Neural progenitor cell (in vitro differentiated cells): Measurements from ENCODE around the gene CLMP. TPM values are rescaled to one million over a fixed set of nuclear protein-coding genes. Genes with fewer than 3 reads are reported as not detected.
"Not testable (repeated sequence)": the region's sequence is repeated elsewhere in the genome, so short reads cannot be mapped to it uniquely, and the experiment has no call there.

Experiments
- DNase-seq: peaks from one replicate; pipeline ENCODE4 v3.0.0-alpha.2; 2016; ENCODE audit warnings: low spot score
- H2AFZ ChIP-seq: fragments of 200-600 bp; sonication (generic); replicated peaks from 2 replicates; pipeline ENCODE4 v1.6.1; 2016; ENCODE audit warnings: antibody characterized with exemption
- H3F3A ChIP-seq: fragments of 200-600 bp; sonication (generic); 2 replicates; pipeline ENCODE4 v1.6.1; 2016; ENCODE audit warnings: antibody characterized with exemption, low read depth
- H3K27ac ChIP-seq: fragments of 200-600 bp; sonication (generic); 2 replicates; pipeline ENCODE4 v1.5.1; 2016; ENCODE audit warnings: mild to moderate bottlenecking
- H3K27me3 ChIP-seq: fragments of 200-600 bp; sonication (generic); 2 replicates; pipeline ENCODE4 v1.6.1; 2016; ENCODE audit warnings: mild to moderate bottlenecking, moderate library complexity
- H3K36me3 ChIP-seq: fragments of 200-600 bp; sonication (generic); 2 replicates; pipeline ENCODE4 v1.5.1; 2016
- H3K4me1 ChIP-seq: fragments of 200-600 bp; sonication (generic); 2 replicates; pipeline ENCODE4 v1.6.1; 2016; ENCODE audit warnings: mixed run types
- H3K4me2 ChIP-seq: fragments of 200-600 bp; sonication (generic); 2 replicates; pipeline ENCODE4 v1.6.1; 2016
- H3K4me3 ChIP-seq: fragments of 200-600 bp; sonication (generic); 2 replicates; pipeline ENCODE4 v1.5.1; 2016
- H3K79me2 ChIP-seq: fragments of 200-600 bp; sonication (generic); 2 replicates; pipeline ENCODE4 v1.6.1; 2016; ENCODE audit warnings: low read depth
- H3K9ac ChIP-seq: fragments of 200-600 bp; sonication (generic); 2 replicates; pipeline ENCODE4 v1.6.1; 2016
- H3K9me3 ChIP-seq: fragments of 200-600 bp; sonication (generic); 2 replicates; pipeline ENCODE4 v1.5.1; 2016; ENCODE audit warnings: low read depth
- H4K20me1 ChIP-seq: fragments of 200-600 bp; sonication (generic); 2 replicates; pipeline ENCODE4 v1.6.1; 2016; ENCODE audit warnings: low read depth
- H3K27ac Mint-ChIP-seq: 3 replicates; pipeline ENCODE4 v1.8.0; 2021; ENCODE audit warnings: mixed read lengths
- H3K27me3 Mint-ChIP-seq: 2 replicates; pipeline ENCODE4 v1.8.0; 2022; ENCODE audit warnings: low read depth, mild to moderate bottlenecking, inconsistent platforms, moderate library complexity, mixed read lengths; ENCODE audit not compliant: insufficient read depth
- H3K36me3 Mint-ChIP-seq: 3 replicates; pipeline ENCODE4 v1.8.0; 2021; ENCODE audit warnings: mixed read lengths
- H3K4me1 Mint-ChIP-seq: 3 replicates; pipeline ENCODE4 v1.8.0; 2021; ENCODE audit warnings: mixed read lengths
- H3K4me3 Mint-ChIP-seq: 3 replicates; pipeline ENCODE4 v1.8.0; 2021; ENCODE audit warnings: mild to moderate bottlenecking, moderate library complexity, mixed read lengths
- H3K9me3 Mint-ChIP-seq: 3 replicates; pipeline ENCODE4 v1.8.0; 2020; ENCODE audit warnings: mixed read lengths
- CTCF ChIP-seq: fragments of 200-600 bp; sonication (generic); IDR thresholded peaks from 2 replicates; pipeline ENCODE4 v1.5.1; 2017; ENCODE audit warnings: antibody characterized with exemption, mild to moderate bottlenecking
- EZH2 ChIP-seq: fragments of 200-600 bp; sonication (generic); IDR thresholded peaks from 2 replicates; pipeline ENCODE4 v1.6.1; 2017; ENCODE audit warnings: antibody characterized with exemption, mild to moderate bottlenecking, moderate library complexity
- EZH2phosphoT487 ChIP-seq: fragments of 200-600 bp; sonication (generic); IDR thresholded peaks from 2 replicates; pipeline ENCODE4 v1.6.1; 2017; ENCODE audit warnings: antibody characterized with exemption
- total RNA-seq: library from RNA; depleted of rRNA; stranded (reverse); fragments of >200 nt; gene quantifications from 2 replicates; pipeline ENCODE4 v1.2.3, GENCODE V29; 2015; ENCODE audit warnings: low replicate concordance

The CLMP gene
- total RNA-seq, 1 donor from 2014 or later, result 10.7 TPM

- Mint-ChIP-seq H3K9me3 (no peaks in the 10 kb centered on the region), H3K27me3 (peaks cover 10% of the 10 kb centered on the region), H3K4me1 (peaks cover 76% of the 10 kb centered on the region), H3K27ac (peak overlapping the region; percentile 100), H3K4me3 (peak overlapping the region; percentile 46), H3K36me3 (no peaks in the 10 kb centered on the region)
- H3K27me3 ChIP-seq, result no peaks in the 10 kb centered on the region
- H3K79me2 ChIP-seq, result no peaks in the 10 kb centered on the region
- peaks cover 19% of the 10 kb centered on the region for H3F3A ChIP-seq
- no peak for TF ChIP-seq EZH2phosphoT487
- TF ChIP-seq EZH2, result no peak
- no peak for TF ChIP-seq CTCF
- peak; percentile 48 for DNase-seq
- H3K4me3 ChIP-seq, result no peak overlapping the region
- H3K4me1 ChIP-seq, result peaks cover 24% of the 10 kb centered on the region
- no peak overlapping the region for H3K9ac ChIP-seq
- H3K4me2 ChIP-seq, result no peak overlapping the region
- no peaks in the 10 kb centered on the region for H3K36me3 ChIP-seq
- no peaks in the 10 kb centered on the region for H3K9me3 ChIP-seq
- peak overlapping the region; percentile 66 for H2AFZ ChIP-seq
- no peak overlapping the region for H3K27ac ChIP-seq
- H4K20me1 ChIP-seq, result no peaks in the 10 kb centered on the region
Observed at GRCh38 chr11:123206791-123207434, 11.9 kb upstream of the CLMP start.

- not testable (repeated sequence) for H3K4me2 ChIP-seq, H3K79me2 ChIP-seq, H3K9me3 Mint-ChIP-seq, H4K20me1 ChIP-seq, H3K36me3 Mint-ChIP-seq, H3K9me3 ChIP-seq, DNase-seq, H3K27ac ChIP-seq, H3K27me3 ChIP-seq, H3K27me3 Mint-ChIP-seq, H3K4me3 ChIP-seq, H3K36me3 ChIP-seq, H2AFZ ChIP-seq, H3K9ac ChIP-seq
- peaks cover 23% of the 10 kb centered on the region for H3K4me1 ChIP-seq
- Mint-ChIP-seq H3K27ac (peak overlapping the region; percentile 82), H3K4me3 (peak overlapping the region; percentile 2), H3K4me1 (peaks cover 76% of the 10 kb centered on the region)
- H3F3A ChIP-seq, result peaks cover 22% of the 10 kb centered on the region
Observed at GRCh38 chr11:123206055-123206454, 11.0 kb upstream of the CLMP start.

DNA sequence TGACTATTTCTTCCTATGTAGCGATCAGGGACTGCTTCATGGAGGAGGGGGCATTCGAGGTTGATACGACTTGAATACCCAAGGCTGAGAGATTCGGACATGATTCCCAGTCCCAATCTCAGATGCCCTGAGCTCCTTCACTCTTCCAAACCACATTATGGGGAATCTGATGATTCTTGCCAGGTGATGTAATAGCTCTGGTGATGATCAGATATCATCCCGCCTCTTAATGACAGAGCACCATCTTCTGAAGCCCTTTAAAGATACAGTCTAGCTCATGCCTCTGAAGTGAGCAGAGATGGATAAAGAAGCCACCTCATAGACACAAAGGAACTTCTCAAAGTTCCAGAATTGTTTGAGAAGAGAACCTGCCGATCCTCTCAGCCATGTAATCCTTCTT lies 8.9 kb upstream of the CLMP start:
- H3K27me3 Mint-ChIP-seq, result peaks cover 10% of the 10 kb centered on the region
- no peak overlapping the region for H3K4me3 Mint-ChIP-seq
- no peak for TF ChIP-seq EZH2phosphoT487
- Histone ChIP-seq H3K9me3 (no peaks in the 10 kb centered on the region), H3F3A (peaks cover 22% of the 10 kb centered on the region), H3K27me3 (peaks cover 5% of the 10 kb centered on the region), H3K4me2 (no peak overlapping the region), H3K9ac (no peak overlapping the region), H3K36me3 (no peaks in the 10 kb centered on the region), H4K20me1 (no peaks in the 10 kb centered on the region), H2AFZ (no peak overlapping the region), H3K4me1 (peaks cover 21% of the 10 kb centered on the region), H3K27ac (no peak overlapping the region), H3K79me2 (no peaks in the 10 kb centered on the region), H3K4me3 (no peak overlapping the region)
- no peaks in the 10 kb centered on the region for H3K9me3 Mint-ChIP-seq
- peaks cover 67% of the 10 kb centered on the region for H3K4me1 Mint-ChIP-seq
- no peak for DNase-seq
- H3K27ac Mint-ChIP-seq, result peak overlapping the region; percentile 98
- no peaks in the 10 kb centered on the region for H3K36me3 Mint-ChIP-seq

GRCh38 chr11:123203471-123203870 lies 8.4 kb upstream of the CLMP start:
- H3K4me3 ChIP-seq, result no peak overlapping the region
- peaks cover 10% of the 10 kb centered on the region for H3K27me3 Mint-ChIP-seq
- H3K36me3 ChIP-seq, result no peaks in the 10 kb centered on the region
- no peak overlapping the region for H3K9ac ChIP-seq
- H3F3A ChIP-seq, result peaks cover 22% of the 10 kb centered on the region
- H3K9me3 Mint-ChIP-seq, result no peaks in the 10 kb centered on the region
- no peak overlapping the region for H3K27ac ChIP-seq
- peaks cover 63% of the 10 kb centered on the region for H3K4me1 Mint-ChIP-seq
- H3K9me3 ChIP-seq, result no peaks in the 10 kb centered on the region
- peaks cover 21% of the 10 kb centered on the region for H3K4me1 ChIP-seq
- DNase-seq, result no peak
- no peak overlapping the region for H3K4me2 ChIP-seq
- TF ChIP-seq EZH2, result no peak
- TF ChIP-seq CTCF, result no peak
- no peak for TF ChIP-seq EZH2phosphoT487
- peak overlapping the region; percentile 98 for H3K27ac Mint-ChIP-seq
- H4K20me1 ChIP-seq, result no peaks in the 10 kb centered on the region
- H3K27me3 ChIP-seq, result peaks cover 10% of the 10 kb centered on the region
- H2AFZ ChIP-seq, result no peak overlapping the region
- no peak overlapping the region for H3K4me3 Mint-ChIP-seq
- H3K36me3 Mint-ChIP-seq, result no peaks in the 10 kb centered on the region
- H3K79me2 ChIP-seq, result no peaks in the 10 kb centered on the region
